NOMO-1 treated with dmso at 0.1 percent for 144 hours (cell line): Measurements from ENCODE around the gene GOLT1A.
"Not testable (repeated sequence)": the region's sequence is repeated elsewhere in the genome, so short reads cannot be mapped to it uniquely, and the experiment has no call there.

Experiments used
- DNase-seq: peaks from one replicate; lab custom pipeline; 2025; ENCODE audit not compliant: unreplicated experiment; lab: John Stamatoyannopoulos, UW

The GOLT1A gene

GRCh38 chr1:204249736-204250427, 36.1 kb upstream of the GOLT1A start:
- no peak for DNase-seq

GRCh38 chr1:204248954-204249353, 35.2 kb upstream of the GOLT1A start:
- no peak for DNase-seq

GRCh38 chr1:204246876-204247275, 33.1 kb upstream of the GOLT1A start:
- DNase-seq: no peak

- DNase-seq: no peak
Measured at GRCh38 chr1:204242920-204243319, 29.1 kb upstream of the GOLT1A start.

- DNase-seq: no peak
Measured at GRCh38 chr1:204241914-204242313, 28.1 kb upstream of the GOLT1A start.

GRCh38 chr1:204241050-204241449, 27.3 kb upstream of the GOLT1A start:
- DNase-seq: peak; percentile 12

- no peak for DNase-seq
Measured at GRCh38 chr1:204240233-204240632, 26.4 kb upstream of the GOLT1A start.

GRCh38 chr1:204239401-204239800, 25.6 kb upstream of the GOLT1A start:
- DNase-seq: not testable (repeated sequence)

- not testable (repeated sequence) for DNase-seq
Measured at GRCh38 chr1:204238520-204238919, 24.7 kb upstream of the GOLT1A start.

GRCh38 chr1:204237515-204237914, 23.7 kb upstream of the GOLT1A start:
- not testable (repeated sequence) for DNase-seq

GRCh38 chr1:204232526-204232925, 18.7 kb upstream of the GOLT1A start:
- DNase-seq: no peak

GRCh38 chr1:204230211-204230610, 16.4 kb upstream of the GOLT1A start:
- DNase-seq: no peak

GRCh38 chr1:204228896-204229295, 15.1 kb upstream of the GOLT1A start:
- DNase-seq: no peak

- DNase-seq: no peak
Measured at GRCh38 chr1:204227996-204228785, 14.4 kb upstream of the GOLT1A start.

- no peak for DNase-seq
Measured at GRCh38 chr1:204227351-204227750, 13.6 kb upstream of the GOLT1A start.

- DNase-seq: peak; percentile 37
Measured at GRCh38 chr1:204225841-204226735, 12.3 kb upstream of the GOLT1A start.

GRCh38 chr1:204224655-204225054, 10.9 kb upstream of the GOLT1A start:
- DNase-seq: no peak

- DNase-seq: no peak
Measured at GRCh38 chr1:204223129-204223860, 9.5 kb upstream of the GOLT1A start.

GRCh38 chr1:204222764-204223055, 8.9 kb upstream of the GOLT1A start:
- no peak for DNase-seq

- no peak for DNase-seq
Measured at GRCh38 chr1:204222006-204222763, 8.4 kb upstream of the GOLT1A start.
